Activated CD4-positive, alpha-beta T cell treated with anti-CD3 and anti-CD28 coated beads, Interleukin-2, amount 10 ng/mL, durations not matched to agents 24 days and 14 days (primary cell): Measurements from ENCODE around the gene ITGA2B. TPM values are rescaled to one million over a fixed set of nuclear protein-coding genes. Genes with fewer than 3 reads are reported as not detected.
"Not testable (repeated sequence)": the region's sequence is repeated elsewhere in the genome, so short reads cannot be mapped to it uniquely, and the experiment has no call there.

Experiments used
- DNase-seq: peaks from one replicate; pipeline ENCODE4 v3.0.0; 2022
- H3K27ac Mint-ChIP-seq: one replicate; pipeline ENCODE4 v1.8.0; 2022; ENCODE audit warnings: mild to moderate bottlenecking, mixed read lengths
- H3K27me3 Mint-ChIP-seq: one replicate; pipeline ENCODE4 v1.8.0; 2022; ENCODE audit warnings: mixed read lengths
- H3K36me3 Mint-ChIP-seq: one replicate; pipeline ENCODE4 v1.8.0; 2022; ENCODE audit warnings: low read depth, mild to moderate bottlenecking, mixed read lengths
- H3K4me1 Mint-ChIP-seq: one replicate; pipeline ENCODE4 v1.8.0; 2021; ENCODE audit warnings: mixed read lengths
- H3K4me3 Mint-ChIP-seq: one replicate; pipeline ENCODE4 v1.8.0; 2022; ENCODE audit warnings: mild to moderate bottlenecking, moderate library complexity, mixed read lengths
- H3K9me3 Mint-ChIP-seq: one replicate; pipeline ENCODE4 v1.8.0; 2021; ENCODE audit warnings: mixed read lengths
- intact Hi-C: fragments of 100-400 bp; cut with micrococcal nuclease; formaldehyde crosslinking; loops from one replicate; pipeline ENCODE4 v1.15.1; 2023
- total RNA-seq: library from RNA; stranded (reverse); gene quantifications from 2 replicates; pipeline ENCODE4 v1.2.3, GENCODE V29; 2022

Gene ITGA2B
- total RNA-seq, 1 donor from 2014 or later, result 0.65 TPM

GRCh38 chr17:44400226-44400847 is 10.9 kb upstream of the ITGA2B start:
- Mint-ChIP-seq H3K4me3 (no peak overlapping the region), H3K4me1 (peaks cover 6% of the 10 kb centered on the region), H3K9me3 (no peaks in the 10 kb centered on the region), H3K27ac (no peak overlapping the region), H3K36me3 (peaks cover 46% of the 10 kb centered on the region), H3K27me3 (no peaks in the 10 kb centered on the region)
- intact Hi-C loops, result no loop called here
- DNase-seq, result no peak

DNA sequence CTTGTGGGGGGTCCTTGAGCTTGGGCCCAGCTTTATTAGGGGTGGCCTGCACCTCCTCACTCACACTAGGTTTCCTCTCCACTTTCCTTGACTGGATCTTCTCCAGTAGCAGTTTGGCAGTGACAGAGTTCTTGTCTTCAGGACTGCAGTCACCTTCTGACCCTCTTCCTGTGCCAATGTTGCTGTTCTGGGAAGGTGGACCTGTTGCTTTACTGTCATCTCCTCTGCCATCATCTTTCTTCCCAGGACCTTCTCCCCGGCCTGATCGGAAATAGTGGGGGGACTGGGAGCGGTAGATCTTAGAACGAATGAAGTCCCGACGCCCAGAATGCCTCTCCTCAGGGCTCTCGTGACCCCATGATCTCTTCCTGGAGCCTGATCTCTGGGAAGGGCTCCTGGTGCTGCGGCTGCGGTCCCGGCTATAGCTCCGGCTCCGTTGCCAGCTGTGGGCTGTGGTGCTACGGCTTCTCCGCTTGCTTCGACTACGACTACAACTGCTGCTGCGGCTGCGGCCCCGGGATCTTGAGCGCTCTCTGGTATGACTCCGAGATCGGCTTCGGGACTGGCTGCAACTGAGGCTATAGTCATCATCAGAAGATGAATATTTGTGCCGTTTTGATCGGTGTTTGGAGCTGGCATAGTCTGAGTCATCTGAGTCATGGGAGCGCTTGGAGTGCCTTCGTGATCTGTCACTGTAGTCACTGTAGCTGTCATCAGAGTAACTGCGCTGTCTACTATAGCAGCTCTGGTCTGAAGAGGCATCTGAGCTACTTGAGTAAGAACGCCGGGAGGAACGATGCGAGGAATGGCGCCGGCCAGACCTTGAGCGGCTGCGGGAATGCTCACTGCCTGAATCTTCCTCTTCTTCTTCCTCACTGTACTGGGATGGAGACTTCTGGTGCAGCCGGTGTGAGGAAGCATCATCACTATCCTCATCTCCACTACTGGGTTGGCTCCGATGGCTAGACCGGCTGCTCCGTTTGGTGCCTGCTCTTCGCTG is 9.5 kb upstream of the ITGA2B start:
- Mint-ChIP-seq H3K27ac (no peak overlapping the region), H3K9me3 (no peaks in the 10 kb centered on the region), H3K4me1 (peaks cover 6% of the 10 kb centered on the region), H3K36me3 (peaks cover 45% of the 10 kb centered on the region), H3K4me3 (no peak overlapping the region), H3K27me3 (no peaks in the 10 kb centered on the region)
- intact Hi-C loops, result no loop called here
- DNase-seq, result no peak

- Mint-ChIP-seq H3K27me3 (no peaks in the 10 kb centered on the region), H3K4me3 (no peak overlapping the region), H3K27ac (no peak overlapping the region), H3K9me3 (no peaks in the 10 kb centered on the region), H3K36me3 (peaks cover 43% of the 10 kb centered on the region), H3K4me1 (peaks cover 10% of the 10 kb centered on the region)
- no peak for DNase-seq
- intact Hi-C loops, result no loop called here
Observed at GRCh38 chr17:44397479-44398440, 8.3 kb upstream of the ITGA2B start.

GRCh38 chr17:44396946-44397345 is 7.5 kb upstream of the ITGA2B start:
- intact Hi-C loops, result no loop called here
- H3K27me3 Mint-ChIP-seq, result no peaks in the 10 kb centered on the region
- no peak for DNase-seq
- H3K27ac Mint-ChIP-seq, result no peak overlapping the region
- H3K4me1 Mint-ChIP-seq, result peaks cover 8% of the 10 kb centered on the region
- peaks cover 38% of the 10 kb centered on the region for H3K36me3 Mint-ChIP-seq
- H3K9me3 Mint-ChIP-seq, result no peaks in the 10 kb centered on the region
- no peak overlapping the region for H3K4me3 Mint-ChIP-seq

GRCh38 chr17:44394833-44395232 is 5.4 kb upstream of the ITGA2B start:
- no peak overlapping the region for H3K4me3 Mint-ChIP-seq
- DNase-seq, result no peak
- intact Hi-C loops, result no loop called here
- H3K27ac Mint-ChIP-seq, result no peak overlapping the region
- H3K27me3 Mint-ChIP-seq, result no peaks in the 10 kb centered on the region
- peaks cover 9% of the 10 kb centered on the region for H3K4me1 Mint-ChIP-seq
- H3K9me3 Mint-ChIP-seq, result no peaks in the 10 kb centered on the region
- peaks cover 26% of the 10 kb centered on the region for H3K36me3 Mint-ChIP-seq

- H3K4me3 Mint-ChIP-seq, DNase-seq, H3K9me3 Mint-ChIP-seq, H3K27ac Mint-ChIP-seq, H3K27me3 Mint-ChIP-seq, intact Hi-C loops: not testable (repeated sequence)
- Mint-ChIP-seq H3K4me1 (peaks cover 15% of the 10 kb centered on the region), H3K36me3 (peaks cover 22% of the 10 kb centered on the region)
Observed at GRCh38 chr17:44394112-44394511, 4.7 kb upstream of the ITGA2B start.

- H3K36me3 Mint-ChIP-seq, result peaks cover 2% of the 10 kb centered on the region
- H3K4me3 Mint-ChIP-seq, result no peak overlapping the region
Observed at GRCh38 chr17:44390250-44390870, 911 bp upstream of the ITGA2B start.

DNA sequence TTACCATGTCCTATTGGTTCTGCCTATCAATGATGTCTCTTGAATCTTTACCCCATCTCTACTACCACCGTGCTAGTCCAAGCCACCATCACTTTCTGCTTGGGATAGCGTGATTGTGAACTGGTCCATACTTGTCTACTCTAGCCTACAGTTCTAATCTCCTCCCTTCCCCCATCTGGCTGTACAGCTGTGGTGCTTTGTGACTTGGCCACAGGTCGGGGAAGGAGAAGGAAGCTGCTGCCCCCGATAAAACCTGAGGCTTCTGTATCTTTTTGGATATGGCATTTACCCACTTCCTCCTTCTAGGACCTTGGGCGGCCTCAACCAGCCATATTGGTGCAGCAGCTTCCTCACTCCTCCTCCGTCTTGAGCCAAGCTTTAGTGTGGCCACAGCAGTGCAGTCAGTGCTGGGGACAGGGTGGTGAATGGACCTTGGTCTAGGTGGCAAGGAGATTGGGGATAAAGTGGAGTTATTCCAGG is 314 bp upstream of the ITGA2B start:
- Mint-ChIP-seq H3K27ac (no peak overlapping the region), H3K4me1 (peaks cover 17% of the 10 kb centered on the region), H3K27me3 (peaks cover 6% of the 10 kb centered on the region), H3K36me3 (peaks cover 2% of the 10 kb centered on the region), H3K4me3 (no peak overlapping the region), H3K9me3 (no peaks in the 10 kb centered on the region)
- intact Hi-C loops, result loop anchor here (10.0 kb wide), 1 partner anchor 115 kb away; the partner anchor contains the start of gene GPATCH8
- DNase-seq, result no peak

More at GRCh38 chr17:44390250-44390870, 911 bp upstream of the ITGA2B start:
- DNase-seq, result no peak
- no peaks in the 10 kb centered on the region for H3K9me3 Mint-ChIP-seq
- peaks cover 15% of the 10 kb centered on the region for H3K4me1 Mint-ChIP-seq
- H3K27me3 Mint-ChIP-seq, result peaks cover 4% of the 10 kb centered on the region
- H3K27ac Mint-ChIP-seq, result no peak overlapping the region
- intact Hi-C loops, result no loop called here

- H3K27ac Mint-ChIP-seq, result no peak overlapping the region
- peaks cover 14% of the 10 kb centered on the region for H3K27me3 Mint-ChIP-seq
- H3K4me1 Mint-ChIP-seq, result peaks cover 13% of the 10 kb centered on the region
- no peak for DNase-seq
- H3K4me3 Mint-ChIP-seq, result no peak overlapping the region
- H3K36me3 Mint-ChIP-seq, result no peaks in the 10 kb centered on the region
- intact Hi-C loops, result loop anchor here (10.0 kb wide), 1 partner anchor 117 kb away; the partner anchor contains the start of gene GPATCH8
- no peaks in the 10 kb centered on the region for H3K9me3 Mint-ChIP-seq
Observed at GRCh38 chr17:44387804-44388203, 1.6 kb downstream of the ITGA2B start.

- no peak for DNase-seq
- H3K27me3 Mint-ChIP-seq, result peaks cover 21% of the 10 kb centered on the region
- peaks cover 13% of the 10 kb centered on the region for H3K4me1 Mint-ChIP-seq
- no peaks in the 10 kb centered on the region for H3K9me3 Mint-ChIP-seq
- intact Hi-C loops, result loop anchor here (10.0 kb wide), 1 partner anchor 119 kb away; the partner anchor contains the start of gene GPATCH8
- H3K27ac Mint-ChIP-seq, result no peak overlapping the region
- H3K4me3 Mint-ChIP-seq, result peak overlapping the region; percentile 76
- no peaks in the 10 kb centered on the region for H3K36me3 Mint-ChIP-seq
Observed at GRCh38 chr17:44386182-44386525, 3.3 kb downstream of the ITGA2B start.

DNA sequence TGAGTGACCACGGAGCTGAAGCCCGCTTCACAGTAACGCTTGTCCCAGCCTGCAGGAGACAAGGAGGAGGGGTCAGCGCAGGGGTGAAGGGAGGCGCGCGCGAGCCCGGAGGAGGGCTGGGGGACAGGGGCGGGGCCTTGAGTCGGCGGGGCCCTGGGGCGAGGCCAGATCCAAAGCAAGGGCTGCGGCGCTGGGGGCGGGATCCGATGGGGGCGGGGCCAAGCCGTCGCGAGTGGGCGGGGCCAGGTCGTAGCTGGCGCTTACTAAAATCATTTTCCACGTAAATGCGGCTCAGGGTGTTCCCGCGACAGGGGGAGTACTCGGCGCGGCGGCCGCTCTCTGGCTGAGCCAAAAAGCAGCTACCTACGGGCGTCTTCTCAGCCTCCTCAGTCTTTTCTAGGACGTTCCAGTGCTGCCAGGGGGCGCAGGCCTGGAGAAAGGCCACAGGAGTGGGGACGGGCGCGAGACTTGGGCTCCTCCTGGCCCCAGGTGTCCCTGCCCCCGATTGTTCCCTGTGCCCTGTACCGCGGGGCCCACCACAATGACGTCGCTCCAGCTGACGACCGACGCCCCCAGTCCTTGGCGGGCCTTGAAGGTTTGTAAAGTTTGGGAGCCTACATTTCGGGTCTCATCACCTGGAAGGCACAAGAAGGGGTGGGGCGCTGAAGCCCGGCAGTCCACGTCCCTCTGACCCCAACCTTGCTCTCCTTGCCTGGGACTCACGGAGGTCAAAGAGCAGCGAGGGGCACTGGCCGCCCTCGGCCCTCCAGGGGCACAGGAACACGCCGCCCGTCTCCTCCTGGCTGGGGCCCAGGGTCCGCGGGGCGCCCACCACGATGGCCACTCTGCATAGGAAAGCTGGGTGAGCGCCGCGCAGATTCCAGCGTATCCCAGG is 3.9 kb downstream of the ITGA2B start:
- DNase-seq, result peak; percentile 95
- Mint-ChIP-seq H3K4me3 (peak overlapping the region; percentile 76), H3K36me3 (no peaks in the 10 kb centered on the region), H3K27me3 (peaks cover 21% of the 10 kb centered on the region), H3K27ac (peak overlapping the region; percentile 38), H3K9me3 (no peaks in the 10 kb centered on the region), H3K4me1 (peaks cover 13% of the 10 kb centered on the region)
- intact Hi-C loops, result loop anchor here (1.0 to 10.0 kb wide), 2 partner anchors 22 to 119 kb away; partner anchors contain the start of genes FAM171A2 and GPATCH8

- Mint-ChIP-seq H3K27ac (no peak overlapping the region), H3K9me3 (no peaks in the 10 kb centered on the region), H3K4me1 (peaks cover 12% of the 10 kb centered on the region), H3K4me3 (peak overlapping the region; percentile 76), H3K36me3 (no peaks in the 10 kb centered on the region), H3K27me3 (peaks cover 21% of the 10 kb centered on the region)
- intact Hi-C loops, result loop anchor here (1.0 to 10.0 kb wide), 2 partner anchors 22 to 120 kb away; partner anchors contain the start of genes FAM171A2 and GPATCH8
- no peak for DNase-seq
Observed at GRCh38 chr17:44384823-44385286, 4.6 kb downstream of the ITGA2B start.
